Activated T-helper 2 cell treated with anti-CD3 and anti-CD28 coated beads, Interferon-gamma antibody, Interleukin-2, Interleukin-4, amounts not matched to agents 10 μg/mL and 5 μg/mL and 100 μg/mL, durations not matched to agents 14 hours and 24 hours and 36 hours (primary cell): ENCODE results near the gene AAMP. TPM values are rescaled to one million over a fixed set of nuclear protein-coding genes. Genes with fewer than 3 reads are reported as not detected.

Experiments used
- DNase-seq: peaks from one replicate; pipeline ENCODE4 v3.0.0; 2021; ENCODE audit warnings: low spot score
- H3K27ac Mint-ChIP-seq: one replicate; pipeline ENCODE4 v1.8.0; 2021; ENCODE audit warnings: mixed read lengths
- H3K27me3 Mint-ChIP-seq: one replicate; pipeline ENCODE4 v1.8.0; 2021; ENCODE audit warnings: low read depth, mixed read lengths
- H3K36me3 Mint-ChIP-seq: one replicate; pipeline ENCODE4 v1.8.0; 2021; ENCODE audit warnings: low read depth, mixed read lengths
- H3K4me1 Mint-ChIP-seq: one replicate; pipeline ENCODE4 v1.8.0; 2021; ENCODE audit warnings: low read depth, mixed read lengths
- H3K4me3 Mint-ChIP-seq: one replicate; pipeline ENCODE4 v1.8.0; 2021; ENCODE audit warnings: low read depth, mild to moderate bottlenecking, moderate library complexity, mixed read lengths
- H3K9me3 Mint-ChIP-seq: one replicate; pipeline ENCODE4 v1.8.0; 2021; ENCODE audit warnings: mixed read lengths
- intact Hi-C: fragments of 100-400 bp; cut with micrococcal nuclease; formaldehyde crosslinking; loops from one replicate; pipeline ENCODE4 v1.15.1; 2023
- total RNA-seq: library from RNA; stranded (reverse); gene quantifications from 2 replicates; pipeline ENCODE4 v1.2.3, GENCODE V29; 2022

Gene AAMP
- total RNA-seq, 1 donor from 2014 or later = 82.4 TPM

- no peak overlapping the region for H3K27ac Mint-ChIP-seq
- intact Hi-C loops = no loop called here
- no peaks in the 10 kb centered on the region for H3K9me3 Mint-ChIP-seq
- H3K4me1 Mint-ChIP-seq = peaks cover 22% of the 10 kb centered on the region
- H3K27me3 Mint-ChIP-seq = no peaks in the 10 kb centered on the region
- H3K36me3 Mint-ChIP-seq = peaks cover 94% of the 10 kb centered on the region
- H3K4me3 Mint-ChIP-seq = no peak overlapping the region
- no peak for DNase-seq
Measured at GRCh38 chr2:218235017-218235416, 34.9 kb downstream of the AAMP start.

GRCh38 chr2:218234521-218234920 is 35.4 kb downstream of the AAMP start:
- Mint-ChIP-seq H3K4me3 (no peak overlapping the region), H3K36me3 (peaks cover 92% of the 10 kb centered on the region), H3K4me1 (peaks cover 22% of the 10 kb centered on the region), H3K27ac (no peak overlapping the region), H3K9me3 (no peaks in the 10 kb centered on the region), H3K27me3 (no peaks in the 10 kb centered on the region)
- intact Hi-C loops = no loop called here
- DNase-seq = no peak

- intact Hi-C loops = no loop called here
- peaks cover 28% of the 10 kb centered on the region for H3K4me1 Mint-ChIP-seq
Measured at GRCh38 chr2:218233543-218233942, 36.4 kb downstream of the AAMP start.

GRCh38 chr2:218230882-218231281 is 39.1 kb downstream of the AAMP start:
- no peaks in the 10 kb centered on the region for H3K9me3 Mint-ChIP-seq
- intact Hi-C loops = loop anchor here (1.0 kb wide), 1 partner anchor 39 kb away; the partner anchor contains the start of genes AAMP and PNKD

More at GRCh38 chr2:218233543-218233942, 36.4 kb downstream of the AAMP start:
- H3K36me3 Mint-ChIP-seq = peaks cover 90% of the 10 kb centered on the region
- no peak overlapping the region for H3K27ac Mint-ChIP-seq
- DNase-seq = no peak
- no peak overlapping the region for H3K4me3 Mint-ChIP-seq
- no peaks in the 10 kb centered on the region for H3K9me3 Mint-ChIP-seq
- no peaks in the 10 kb centered on the region for H3K27me3 Mint-ChIP-seq

GRCh38 chr2:218229851-218230250 is 40.1 kb downstream of the AAMP start:
- peaks cover 53% of the 10 kb centered on the region for H3K4me1 Mint-ChIP-seq
- intact Hi-C loops = loop anchor here (1.0 to 5.0 kb wide), 3 partner anchors 12 to 667 kb away; no protein-coding TSS in a partner anchor
- H3K9me3 Mint-ChIP-seq = no peaks in the 10 kb centered on the region
- peak overlapping the region; percentile 17 for H3K4me3 Mint-ChIP-seq
- H3K36me3 Mint-ChIP-seq = peaks cover 91% of the 10 kb centered on the region
- DNase-seq = no peak
- H3K27me3 Mint-ChIP-seq = no peaks in the 10 kb centered on the region
- H3K27ac Mint-ChIP-seq = peak overlapping the region; percentile 89

More at GRCh38 chr2:218230882-218231281, 39.1 kb downstream of the AAMP start:
- Mint-ChIP-seq H3K4me1 (peaks cover 43% of the 10 kb centered on the region), H3K27me3 (no peaks in the 10 kb centered on the region), H3K4me3 (peak overlapping the region; percentile 54), H3K27ac (peak overlapping the region; percentile 89), H3K36me3 (peaks cover 91% of the 10 kb centered on the region)
- DNase-seq = no peak

- intact Hi-C loops = loop anchor here (1.0 to 5.0 kb wide), 3 partner anchors 11 to 668 kb away; no protein-coding TSS in a partner anchor
- peaks cover 59% of the 10 kb centered on the region for H3K4me1 Mint-ChIP-seq
- no peaks in the 10 kb centered on the region for H3K27me3 Mint-ChIP-seq
- peak overlapping the region; percentile 47 for H3K4me3 Mint-ChIP-seq
- H3K27ac Mint-ChIP-seq = peak overlapping the region; percentile 85
- H3K36me3 Mint-ChIP-seq = peaks cover 91% of the 10 kb centered on the region
- DNase-seq = peak; percentile 38
- no peaks in the 10 kb centered on the region for H3K9me3 Mint-ChIP-seq
Measured at GRCh38 chr2:218229239-218229638, 40.7 kb downstream of the AAMP start.

GRCh38 chr2:218228366-218229090 is 41.4 kb downstream of the AAMP start:
- no peak for DNase-seq
- H3K9me3 Mint-ChIP-seq = no peaks in the 10 kb centered on the region
- H3K27me3 Mint-ChIP-seq = no peaks in the 10 kb centered on the region
- intact Hi-C loops = loop anchor here (1.0 to 5.0 kb wide), 3 partner anchors 10 to 669 kb away; no protein-coding TSS in a partner anchor
- H3K36me3 Mint-ChIP-seq = peaks cover 91% of the 10 kb centered on the region
- H3K4me1 Mint-ChIP-seq = peaks cover 62% of the 10 kb centered on the region
- H3K27ac Mint-ChIP-seq = peak overlapping the region; percentile 85
- H3K4me3 Mint-ChIP-seq = peak overlapping the region; percentile 47

GRCh38 chr2:218226903-218227302 is 43.0 kb downstream of the AAMP start:
- Mint-ChIP-seq H3K4me3 (peak overlapping the region; percentile 33), H3K4me1 (peaks cover 73% of the 10 kb centered on the region), H3K27me3 (no peaks in the 10 kb centered on the region), H3K9me3 (no peaks in the 10 kb centered on the region), H3K36me3 (peaks cover 91% of the 10 kb centered on the region), H3K27ac (peak overlapping the region; percentile 68)
- no peak for DNase-seq
- intact Hi-C loops = loop anchor here (5.0 kb wide), 1 partner anchor 670 kb away; no protein-coding TSS in a partner anchor

- intact Hi-C loops = no loop called here
Measured at GRCh38 chr2:218224186-218224585, 45.8 kb downstream of the AAMP start.

GRCh38 chr2:218223046-218223445 is 46.9 kb downstream of the AAMP start:
- intact Hi-C loops = no loop called here
- Mint-ChIP-seq H3K4me3 (peak overlapping the region; percentile 55), H3K36me3 (peaks cover 94% of the 10 kb centered on the region), H3K27me3 (no peaks in the 10 kb centered on the region), H3K27ac (peak overlapping the region; percentile 61), H3K9me3 (no peaks in the 10 kb centered on the region), H3K4me1 (peaks cover 71% of the 10 kb centered on the region)
- no peak for DNase-seq

More at GRCh38 chr2:218224186-218224585, 45.8 kb downstream of the AAMP start:
- Mint-ChIP-seq H3K27ac (peak overlapping the region; percentile 68), H3K9me3 (no peaks in the 10 kb centered on the region), H3K4me3 (peak overlapping the region; percentile 48), H3K4me1 (peaks cover 83% of the 10 kb centered on the region), H3K27me3 (no peaks in the 10 kb centered on the region), H3K36me3 (peaks cover 93% of the 10 kb centered on the region)
- no peak for DNase-seq

- no peaks in the 10 kb centered on the region for H3K9me3 Mint-ChIP-seq
- peaks cover 66% of the 10 kb centered on the region for H3K4me1 Mint-ChIP-seq
- intact Hi-C loops = no loop called here
- no peaks in the 10 kb centered on the region for H3K27me3 Mint-ChIP-seq
- H3K4me3 Mint-ChIP-seq = peak overlapping the region; percentile 89
- H3K36me3 Mint-ChIP-seq = peaks cover 86% of the 10 kb centered on the region
- no peak for DNase-seq
- peak overlapping the region; percentile 95 for H3K27ac Mint-ChIP-seq
Measured at GRCh38 chr2:218221000-218221399, 48.9 kb downstream of the AAMP start.

- Mint-ChIP-seq H3K4me1 (peaks cover 56% of the 10 kb centered on the region), H3K27ac (peak overlapping the region; percentile 95), H3K36me3 (peaks cover 75% of the 10 kb centered on the region), H3K27me3 (no peaks in the 10 kb centered on the region), H3K4me3 (peak overlapping the region; percentile 89), H3K9me3 (no peaks in the 10 kb centered on the region)
- no peak for DNase-seq
- intact Hi-C loops = loop anchor here (2.0 to 5.0 kb wide), 3 partner anchors 37 to 1167 kb away; partner anchors contain the start of gene DNPEP
Measured at GRCh38 chr2:218219934-218220333, 50.0 kb downstream of the AAMP start.
